H1 (cell line): Measurements from ENCODE around the gene PTPRO. TPM values are rescaled to one million over a fixed set of nuclear protein-coding genes. Genes with fewer than 3 reads are reported as not detected.

Experiments
- CTCF ChIA-PET: fragments of 300-600 bp; sonication (Branson Sonifier 250); formaldehyde crosslinking; loops from one replicate; lab custom pipeline; 2021; ENCODE audit not compliant: partially characterized antibody; lab: Charles Lee
- POLR2A ChIA-PET: fragments of 300-600 bp; sonication (Branson Sonifier 250); formaldehyde crosslinking; loops from one replicate; lab custom pipeline; 2021; ENCODE audit warnings: inconsistent platforms; ENCODE audit not compliant: partially characterized antibody; lab: Charles Lee
- DNase-seq, 2 experiments: peaks; one replicate each; pipeline versions ENCODE4 v3.0.0 to v3.0.0-alpha.2; 2010 to 2022; ENCODE audit warnings: low spot score in 2 of 2, low read depth in 1 of 2, mixed read lengths in 1 of 2
- FAIRE-seq: peaks from 2 replicates; lab custom pipeline; 2011; peaks lifted over from hg19 to GRCh38; lab: Jason Lieb, UNC
- H2AFZ ChIP-seq: 2 replicates; pipeline ENCODE4 v1.8.1; 2012; ENCODE audit warnings: low read length, inconsistent platforms
- H2AK5ac ChIP-seq: 2 replicates; pipeline ENCODE4 v1.6.1; 2013; ENCODE audit warnings: low read depth, low read length
- H2BK120ac ChIP-seq: replicated peaks from 2 replicates; pipeline ENCODE3; 2013; ENCODE audit warnings: low read depth, low read length, inconsistent platforms
- H2BK12ac ChIP-seq: 2 replicates; pipeline ENCODE4 v1.6.1; 2013; ENCODE audit warnings: low read depth, low read length
- H2BK15ac ChIP-seq: 2 replicates; pipeline ENCODE4 v1.6.1; 2013; ENCODE audit warnings: low read length
- H2BK20ac ChIP-seq: 2 replicates; pipeline ENCODE4 v1.6.1; 2013; ENCODE audit warnings: low read length
- H2BK5ac ChIP-seq: 2 replicates; pipeline ENCODE4 v1.6.1; 2013; ENCODE audit warnings: low read depth, low read length
- H3K14ac ChIP-seq: 2 replicates; pipeline ENCODE4 v1.6.1; 2013; ENCODE audit warnings: inconsistent platforms; ENCODE audit not compliant: insufficient read length
- H3K18ac ChIP-seq: 2 replicates; pipeline ENCODE4 v1.6.1; 2013; ENCODE audit warnings: low read length; ENCODE audit errors: extremely low read depth
- H3K23ac ChIP-seq: 2 replicates; pipeline ENCODE4 v1.6.1; 2013; ENCODE audit warnings: inconsistent platforms; ENCODE audit not compliant: insufficient read length
- H3K23me2 ChIP-seq: 2 replicates; pipeline ENCODE4 v1.6.1; 2013; ENCODE audit warnings: low read depth, low read length
- H3K27ac ChIP-seq: 2 replicates; pipeline ENCODE4 v1.6.1; 2011; ENCODE audit warnings: low read depth, low read length, inconsistent platforms
- H3K27me3 ChIP-seq, 4 experiments: replicated peaks in 1 of 4; 1 replicate in 1 of 4; 2 replicates in 3 of 4; pipeline versions ENCODE4 v1.6.1 to v1.8.1; 2011 to 2013; ENCODE audit warnings: low read length in 3 of 4, mild to moderate bottlenecking in 3 of 4, inconsistent platforms in 2 of 4, mixed read lengths in 2 of 4, moderate library complexity in 1 of 4; ENCODE audit not compliant: control insufficient read depth in 3 of 4, insufficient read depth in 3 of 4; ENCODE audit errors: extremely low read depth in 1 of 4
- H3K36me3 ChIP-seq, 4 experiments: 2 replicates each; pipeline versions ENCODE4 v1.6.1 to v1.8.1; 2011 to 2013; ENCODE audit warnings: mild to moderate bottlenecking in 4 of 4, low read length in 3 of 4, moderate library complexity in 2 of 4, control low read depth in 1 of 4, inconsistent platforms in 1 of 4; ENCODE audit not compliant: insufficient read depth in 4 of 4, control insufficient read depth in 2 of 4
- H3K4ac ChIP-seq: replicated peaks from 2 replicates; pipeline ENCODE3; 2013; ENCODE audit warnings: low read length, low read depth, mixed read lengths, inconsistent platforms; ENCODE audit not compliant: insufficient read length
- H3K4me1 ChIP-seq, 4 experiments: replicated peaks in 1 of 4; 1 replicate in 1 of 4; 2 replicates in 3 of 4; pipeline versions ENCODE4 v1.6.1 to v1.8.1; 2011 to 2013; ENCODE audit warnings: low read length in 3 of 4, inconsistent platforms in 2 of 4, mixed read lengths in 1 of 4; ENCODE audit not compliant: insufficient read depth in 4 of 4, control insufficient read depth in 3 of 4
- H3K4me2 ChIP-seq, 2 experiments: 2 replicates each; pipeline versions ENCODE4 v1.6.1 to v1.8.1; 2011 to 2013; ENCODE audit warnings: low read depth in 2 of 2, low read length in 2 of 2, control low read depth in 1 of 2, inconsistent platforms in 1 of 2, mild to moderate bottlenecking in 1 of 2; ENCODE audit not compliant: insufficient read depth in 1 of 2
- H3K4me3 ChIP-seq, 4 experiments: fragments of 200-600, 300-600 bp in 1 of 4; sonication (generic), shearing (Covaris generic), sonication (Bioruptor Twin) in 1 of 4; 2 replicates each; pipeline versions ENCODE4 v1.5.1 to v1.8.1; 2011 to 2016; ENCODE audit warnings: low read length in 4 of 4, low read depth in 3 of 4, control low read depth in 2 of 4, inconsistent platforms in 2 of 4, mild to moderate bottlenecking in 2 of 4, mixed read lengths in 1 of 4, moderate library complexity in 1 of 4; ENCODE audit not compliant: insufficient read depth in 2 of 4; ENCODE audit errors: extremely low read depth in 1 of 4
- H3K56ac ChIP-seq: replicated peaks from 2 replicates; pipeline ENCODE3; 2013; ENCODE audit warnings: low read depth, mild to moderate bottlenecking, mixed read lengths, low read length, inconsistent platforms; ENCODE audit not compliant: insufficient read length
- H3K79me1 ChIP-seq: 2 replicates; pipeline ENCODE4 v1.6.1; 2013; ENCODE audit warnings: low read depth, low read length, control low read depth
- H3K79me2 ChIP-seq, 2 experiments: 2 replicates each; pipeline versions ENCODE4 v1.6.1 to v1.8.1; 2012 to 2013; ENCODE audit warnings: low read length in 2 of 2, mild to moderate bottlenecking in 2 of 2, inconsistent platforms in 1 of 2; ENCODE audit not compliant: insufficient read depth in 2 of 2, control insufficient read depth in 1 of 2
- H3K9ac ChIP-seq, 4 experiments: replicated peaks in 1 of 4; 1 replicate in 1 of 4; 2 replicates in 3 of 4; pipeline versions ENCODE4 v1.6.1 to v1.8.1; 2011 to 2013; ENCODE audit warnings: low read depth in 3 of 4, low read length in 3 of 4, control low read depth in 2 of 4, mild to moderate bottlenecking in 2 of 4, moderate library complexity in 2 of 4, inconsistent platforms in 1 of 4; ENCODE audit errors: extremely low read depth in 1 of 4
- H3K9me3 ChIP-seq, 2 experiments: 2 replicates each; pipeline versions ENCODE4 v1.6.1 to v1.8.1; 2012 to 2013; ENCODE audit warnings: mild to moderate bottlenecking in 2 of 2, moderate library complexity in 2 of 2, control low read depth in 1 of 2, inconsistent platforms in 1 of 2, low read depth in 1 of 2, low read length in 1 of 2, mixed read lengths in 1 of 2; ENCODE audit not compliant: insufficient read depth in 2 of 2
- H4K20me1 ChIP-seq, 2 experiments: replicated peaks in 1 of 2; 2 replicates each; pipeline versions ENCODE3 to v1.8.1; 2011 to 2013; ENCODE audit warnings: inconsistent platforms in 2 of 2, low read length in 2 of 2, mild to moderate bottlenecking in 1 of 2; ENCODE audit not compliant: insufficient read depth in 2 of 2, control insufficient read depth in 1 of 2
- H4K5ac ChIP-seq: 2 replicates; pipeline ENCODE4 v1.6.1; 2013; ENCODE audit warnings: low read length, low read depth, mixed read lengths, inconsistent platforms; ENCODE audit not compliant: insufficient read length
- H4K8ac ChIP-seq: 2 replicates; pipeline ENCODE4 v1.8.0; 2013; ENCODE audit warnings: mild to moderate bottlenecking, moderate library complexity, low read length, inconsistent platforms; ENCODE audit not compliant: insufficient read depth; ENCODE audit errors: extremely low read depth
- H4K91ac ChIP-seq: replicated peaks from 2 replicates; pipeline ENCODE3; 2013; ENCODE audit warnings: low read length, mixed read lengths, inconsistent platforms; ENCODE audit not compliant: insufficient read length
- BRCA1 ChIP-seq: IDR thresholded peaks from 2 replicates; pipeline ENCODE4 v1.6.1; 2012; ENCODE audit warnings: low read depth, low read length, improper control_type of control experiment
- CHD2 ChIP-seq: IDR thresholded peaks from 2 replicates; pipeline ENCODE4 v1.6.1; 2012; ENCODE audit warnings: low read length, improper control_type of control experiment
- FOSL1 ChIP-seq: IDR thresholded peaks from 2 replicates; pipeline ENCODE4 v1.6.1; 2011; ENCODE audit warnings: mild to moderate bottlenecking, low read depth, low read length, moderate library complexity; ENCODE audit not compliant: insufficient read depth
- GTF2F1 ChIP-seq: IDR thresholded peaks from 2 replicates; pipeline ENCODE4 v1.6.1; 2012; ENCODE audit warnings: low read depth, low read length, improper control_type of control experiment, borderline replicate concordance
- HDAC2 ChIP-seq, 2 experiments: fragments of 300-600 bp in 1 of 2; sonication (generic) in 1 of 2; IDR thresholded peaks; 2 replicates each; pipeline ENCODE4 v1.6.1; 2011 to 2012; ENCODE audit warnings: low read depth in 2 of 2, low read length in 2 of 2, mild to moderate bottlenecking in 2 of 2, moderate library complexity in 2 of 2, borderline replicate concordance in 1 of 2, inconsistent platforms in 1 of 2
- HDAC6 ChIP-seq: IDR thresholded peaks from one replicate; pipeline ENCODE4 v1.7.1; 2012; ENCODE audit warnings: low read depth, mild to moderate bottlenecking, inconsistent platforms, low read length, moderate library complexity
- KDM1A ChIP-seq: fragments of 200-600, 300-600 bp; sonication (generic); IDR thresholded peaks from 2 replicates; pipeline ENCODE4 v1.7.1; 2016; ENCODE audit warnings: mild to moderate bottlenecking, low read length, borderline replicate concordance
- RAD21 ChIP-seq, 2 experiments: IDR thresholded peaks in 1 of 2; conservative IDR thresholded peaks in 1 of 2; 2 replicates each; pipeline ENCODE4 v1.6.1; 2011; ENCODE audit warnings: low read depth in 2 of 2, low read length in 2 of 2, improper control_type of control experiment in 1 of 2, inconsistent platforms in 1 of 2, mild to moderate bottlenecking in 1 of 2, moderate library complexity in 1 of 2
- RBBP5 ChIP-seq: IDR thresholded peaks from 2 replicates; pipeline ENCODE4 v1.7.1; 2012; ENCODE audit warnings: low read depth, mild to moderate bottlenecking, inconsistent platforms, low read length, moderate library complexity, borderline replicate concordance
- RFX5 ChIP-seq: IDR thresholded peaks from 2 replicates; pipeline ENCODE4 v1.6.1; 2011; ENCODE audit warnings: low read depth, low read length, improper control_type of control experiment, borderline replicate concordance
- TAF1 ChIP-seq: IDR thresholded peaks from 2 replicates; pipeline ENCODE4 v1.6.1; 2011; ENCODE audit warnings: mild to moderate bottlenecking, low read depth, low read length
- YY1 ChIP-seq: IDR thresholded peaks from 2 replicates; pipeline ENCODE4 v1.6.1; 2011; ENCODE audit warnings: low read depth, mild to moderate bottlenecking, low read length
- polyA plus RNA-seq, 7 experiments: library from polyadenylated mRNA; depleted of rRNA in 3 of 7; stranded (reverse) in 5 of 7; unstranded in 2 of 7; fragments of >200 nt in 5 of 7; fragments of 200-250 nt in 2 of 7; gene quantifications; 1 replicate in 5 of 7; 2 replicates in 1 of 7; 4 replicates in 1 of 7; pipeline versions ENCODE4 v1.2.1 to v1.2.3, GENCODE V29; 2011 to 2013; ENCODE audit warnings: missing spikeins in 2 of 7, mixed read lengths in 2 of 7
- total RNA-seq: library from RNA; stranded (reverse); fragmentation: NEBNext Ultra II Directional; extraction: Animal tissue kit (Norgen Biotek cat#: 25700); gene quantifications from 2 replicates; pipeline ENCODE4 v1.2.1, GENCODE V29; 2021
- TF ChIP-seq, protein P1 (sequence below): IDR thresholded peaks from 2 replicates; pipeline ENCODE4 v1.6.1; 2011; ENCODE audit warnings: low read depth, mild to moderate bottlenecking, low read length; ENCODE audit not compliant: insufficient read depth

The PTPRO gene
- total and polyA plus RNA-seq, 2 of the 8 experiments (the other 6 are each of a cell fraction or from before 2014, with no cell fraction given), result 0.73 to 1.7 TPM

DNA sequence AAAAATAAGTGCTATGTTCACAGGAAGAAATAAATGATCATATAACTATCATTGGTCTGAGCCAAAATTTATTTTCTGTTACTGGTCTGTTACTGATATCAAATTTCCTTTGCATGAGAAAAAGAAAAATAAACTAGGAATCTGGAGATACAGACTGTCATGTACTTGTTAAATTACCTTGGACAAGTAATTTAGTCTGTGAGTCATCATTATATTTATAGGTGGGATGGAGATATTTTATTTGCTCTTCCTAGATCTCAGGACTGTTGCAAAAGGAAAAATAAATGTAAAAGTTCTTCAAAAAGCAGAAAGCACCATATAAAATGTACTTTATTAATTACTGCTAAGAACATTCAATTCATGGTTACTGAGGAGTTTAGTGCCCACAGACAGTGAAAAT, 174.4 kb downstream of the PTPRO start:
- Histone ChIP-seq H3K4me3 (no peak overlapping the region), H3K79me2 (no peaks in the 10 kb centered on the region), H3K23ac (no peak overlapping the region), H4K5ac (no peak overlapping the region), H2AK5ac (no peak overlapping the region), H4K91ac (no peak overlapping the region), H4K8ac (no peak overlapping the region), H3K23me2 (no peaks in the 10 kb centered on the region), H3K27me3 (no peaks in the 10 kb centered on the region), H3K4me2 (no peak overlapping the region), H3K14ac (no peak overlapping the region), H3K9ac (no peak overlapping the region), H2BK12ac (no peak overlapping the region), H3K9me3 (no peaks in the 10 kb centered on the region), H3K79me1 (no peaks in the 10 kb centered on the region), H3K56ac (no peak overlapping the region), H3K27ac (no peak overlapping the region), H3K4ac (no peak overlapping the region), H3K36me3 (no peaks in the 10 kb centered on the region), H2BK5ac (no peak overlapping the region), H2BK120ac (no peak overlapping the region), H3K4me1 (no peaks in the 10 kb centered on the region), H2BK15ac (no peak overlapping the region), H2BK20ac (no peak overlapping the region), H2AFZ (no peak overlapping the region), H4K20me1 (no peaks in the 10 kb centered on the region), H3K18ac (no peak overlapping the region)
- DNase-seq (no peak), FAIRE-seq (no peak)
- no peak for TF ChIP-seq GTF2F1
- no peak for TF ChIP-seq KDM1A
- no peak for TF ChIP-seq RAD21 (IDR thresholded peaks at IDR 0.05 in 1 of 2, conservative IDR thresholded peaks at IDR 0.05 in 1 of 2; ENCODE audit: low read depth in 2 of 2, low read length in 2 of 2)
- no peak for TF ChIP-seq HDAC2 (IDR thresholded peaks at IDR 0.05; ENCODE audit: borderline replicate concordance in 1 of 2, low read depth in 2 of 2, low read length in 2 of 2)
- TF ChIP-seq, protein P1, sequence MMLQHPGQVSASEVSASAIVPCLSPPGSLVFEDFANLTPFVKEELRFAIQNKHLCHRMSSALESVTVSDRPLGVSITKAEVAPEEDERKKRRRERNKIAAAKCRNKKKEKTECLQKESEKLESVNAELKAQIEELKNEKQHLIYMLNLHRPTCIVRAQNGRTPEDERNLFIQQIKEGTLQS, result no peak
- TF ChIP-seq TAF1, result no peak
- TF ChIP-seq BRCA1, result no peak
- TF ChIP-seq HDAC6, result no peak
- TF ChIP-seq YY1, result no peak
- TF ChIP-seq RFX5, result no peak
- no peak for TF ChIP-seq CHD2
- no peak for TF ChIP-seq RBBP5
- TF ChIP-seq FOSL1, result no peak
- ChIA-PET POLR2A (no interaction called here), CTCF (no interaction called here)
